HG03135 (cell line): ENCODE data around the gene TRIM3.

Source experiments
- ATAC-seq: cut with Tn5 transposase; IDR thresholded peaks from one replicate; pipeline ENCODE4 v1.9.1; 2021; ENCODE audit warnings: mild to moderate bottlenecking, moderate library complexity; ENCODE audit not compliant: unreplicated experiment

Gene TRIM3

GRCh38 chr11:6442441-6442840, 31.3 kb downstream of the TRIM3 start:
- no peak for ATAC-seq

DNA sequence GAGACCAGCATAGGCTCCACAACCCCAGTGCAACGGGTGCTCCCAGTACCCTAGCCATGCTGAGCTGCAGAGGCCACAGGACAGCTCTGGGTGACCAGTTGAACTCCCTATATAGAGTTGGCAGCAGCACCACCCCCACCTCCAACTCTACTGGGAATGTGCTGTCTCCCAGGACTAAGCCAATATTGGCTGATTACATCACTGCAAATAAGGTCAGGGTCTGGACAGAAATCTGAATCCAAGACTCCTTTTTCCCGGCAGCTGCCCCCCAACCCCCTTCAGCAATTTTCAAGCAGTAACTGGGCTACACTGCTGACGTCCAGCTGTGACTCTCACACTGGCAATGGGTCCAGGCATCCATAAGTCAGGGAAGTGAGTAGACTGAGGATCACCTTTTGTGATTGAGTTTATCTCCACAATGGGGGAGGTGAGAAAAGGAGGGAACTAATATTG, 32.8 kb downstream of the TRIM3 start, which contains the start of gene HPX:
Gene HPX, minus strand, starts transcription at position 82 of the 453 bp plus-strand sequence. Its CDS starts 24 bp downstream, at position 58.
- no peak for ATAC-seq

DNA sequence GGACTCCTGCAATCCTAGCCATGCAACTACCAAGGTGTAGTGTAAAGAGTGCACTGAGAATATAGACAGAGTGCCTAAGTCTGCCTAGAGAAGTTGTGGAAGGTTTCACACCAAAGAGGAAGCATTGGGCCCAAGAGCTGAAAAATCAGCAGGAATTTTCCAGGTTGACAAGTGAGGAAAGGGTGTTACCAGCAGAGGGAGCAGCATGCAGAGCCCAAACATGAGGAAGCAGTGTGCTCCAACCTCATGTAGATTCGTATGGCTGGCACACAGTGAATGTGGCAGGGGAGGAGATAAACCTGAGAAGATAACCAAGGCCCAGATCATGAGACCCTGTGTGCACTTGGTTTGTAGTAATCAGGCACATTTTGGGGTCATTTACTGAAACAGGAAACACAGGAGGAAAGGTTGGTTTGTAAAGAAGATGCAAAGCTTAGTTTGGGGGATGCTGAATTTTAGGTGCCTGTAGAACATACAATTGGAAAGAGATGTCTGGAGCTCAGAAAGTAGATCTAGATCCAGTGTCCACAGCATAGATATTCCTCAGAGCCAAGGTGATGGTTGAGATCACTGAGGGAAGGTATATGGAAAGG, 34.7 kb downstream of the TRIM3 start:
- no peak for ATAC-seq

DNA sequence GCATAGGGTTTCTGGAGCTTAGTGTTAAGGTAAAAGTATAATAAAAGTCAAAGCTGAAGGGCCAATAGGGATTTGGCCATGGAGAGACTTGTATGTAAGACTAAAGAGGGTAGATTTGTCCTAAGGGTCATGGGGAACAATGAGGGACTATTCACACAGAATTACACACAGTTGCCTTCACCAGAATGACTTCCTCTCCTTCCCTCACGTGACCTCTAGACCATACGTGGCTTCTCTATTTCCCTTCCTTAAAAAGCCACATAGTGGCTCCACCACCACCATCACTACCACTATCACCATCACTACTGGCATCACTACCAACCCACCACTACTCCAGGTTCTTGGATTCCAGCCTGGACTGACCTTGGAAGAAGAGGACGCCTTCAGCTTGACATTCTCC, 35.7 kb downstream of the TRIM3 start:
- ATAC-seq: no peak

DNA sequence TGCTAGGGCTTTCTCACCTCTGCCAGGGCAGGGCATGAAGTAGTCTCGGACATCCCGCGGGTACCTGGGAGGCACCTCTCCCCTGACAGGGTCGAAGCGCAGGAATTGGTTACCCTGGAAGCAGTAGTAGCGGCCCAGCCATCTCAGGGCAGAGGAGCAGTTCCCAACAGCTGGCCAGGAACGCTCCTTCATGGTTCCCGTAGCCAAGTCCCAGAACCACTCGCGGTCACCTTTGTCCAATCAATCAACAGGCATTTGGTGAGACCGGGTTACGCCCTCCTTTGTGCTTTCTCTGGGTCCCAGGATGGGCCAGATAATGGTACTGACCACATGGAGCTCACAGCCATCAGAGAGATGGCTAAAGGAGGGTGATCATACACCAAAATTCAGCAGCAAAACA, 36.3 kb downstream of the TRIM3 start:
- no peak for ATAC-seq

DNA sequence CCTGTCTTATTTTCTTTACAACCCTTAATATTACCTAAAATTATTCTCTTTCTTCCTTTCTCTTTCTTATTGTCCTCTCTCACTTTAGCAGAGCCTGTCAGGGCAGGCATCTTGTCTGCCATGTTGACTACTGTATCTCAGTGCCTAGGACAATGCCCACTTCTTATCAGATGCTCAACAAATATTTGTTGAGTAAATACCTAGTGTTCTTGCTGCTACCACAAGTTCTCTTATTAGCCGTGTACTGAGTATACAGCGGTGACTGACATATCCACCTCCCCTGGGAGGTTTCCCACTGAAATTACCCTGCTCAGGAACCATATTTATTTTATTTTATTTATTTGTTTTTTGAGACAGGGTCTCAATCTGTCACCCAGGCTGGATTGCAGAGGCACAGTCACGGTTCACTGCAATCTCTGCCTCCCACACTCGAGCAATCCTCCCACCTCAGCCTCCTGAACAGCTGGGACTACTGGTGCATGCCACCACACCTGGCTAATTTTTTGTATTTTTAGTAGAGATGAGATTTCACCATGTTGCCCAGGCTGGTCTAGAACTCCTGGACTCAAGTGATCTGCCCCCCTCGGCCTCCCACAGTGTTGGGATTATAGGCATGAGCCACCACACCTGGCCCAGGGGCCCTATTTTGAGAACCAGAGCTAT, 39.6 kb downstream of the TRIM3 start:
- no peak for ATAC-seq

- no peak for ATAC-seq
These were observed 41.9 kb downstream of the TRIM3 start for GRCh38 chr11:6431861-6432260.

GRCh38 chr11:6427516-6427915, 46.2 kb downstream of the TRIM3 start:
- ATAC-seq: no peak

GRCh38 chr11:6420677-6421076, 53.1 kb downstream of the TRIM3 start:
- no peak for ATAC-seq

DNA sequence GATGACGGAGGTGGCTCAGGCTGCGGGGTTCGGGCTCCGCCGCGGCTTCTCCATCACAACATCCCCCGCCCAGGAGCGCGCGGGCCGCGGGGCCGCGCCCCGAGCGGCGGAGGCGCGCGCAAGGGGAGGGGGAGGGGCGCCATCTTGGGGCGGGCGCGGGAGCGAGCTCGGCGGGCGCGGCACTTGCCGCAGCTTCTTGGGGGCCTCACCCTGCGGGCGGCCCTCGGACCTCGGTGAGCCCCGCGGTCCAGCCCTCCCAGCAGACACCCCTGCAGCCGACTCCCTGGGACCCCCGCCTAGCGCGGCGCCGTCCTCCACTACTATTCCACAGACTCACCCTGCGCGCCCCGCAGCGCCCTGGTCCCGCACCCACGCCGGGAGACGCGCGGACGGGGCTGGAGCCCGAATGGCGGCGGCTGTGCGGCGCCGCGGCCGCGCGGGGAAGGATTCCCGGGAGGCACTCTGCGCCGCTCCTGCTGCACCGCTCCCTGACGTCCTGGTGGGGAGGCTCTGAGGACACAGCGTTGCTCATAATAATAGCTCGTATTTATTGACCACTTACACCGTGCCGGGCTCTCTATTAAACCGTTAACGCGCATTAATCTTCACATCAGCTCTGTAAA, 54.6 kb downstream of the TRIM3 start, which contains the start of gene APBB1:
Gene APBB1, minus strand, starts transcription at position 86 of the 623 bp plus-strand sequence. CDS start 7,747 bp downstream, outside the sequence.
- peak; percentile 54 for ATAC-seq

DNA sequence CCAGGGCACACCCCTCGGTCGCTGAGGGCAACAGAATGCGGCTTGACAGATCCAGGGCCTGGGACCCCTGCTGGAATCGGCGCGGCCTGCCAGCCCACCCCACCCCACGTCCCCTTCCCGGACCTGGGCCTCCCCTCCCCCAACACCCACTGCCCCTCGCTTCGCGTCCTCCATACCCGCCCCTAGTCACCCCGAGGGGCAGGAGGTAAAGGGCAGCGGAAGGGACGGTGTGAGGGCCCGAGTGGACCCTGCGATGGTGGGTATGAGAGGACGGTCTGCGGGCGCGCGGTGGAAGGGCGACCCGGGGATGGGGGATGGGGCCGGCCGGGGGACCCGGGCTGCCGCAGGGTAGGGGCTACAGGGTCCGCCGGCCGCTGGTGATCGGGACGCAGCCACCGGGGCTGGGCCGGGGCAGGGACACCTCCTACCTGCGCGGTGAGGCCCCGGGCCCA, 55.2 kb downstream of the TRIM3 start:
- ATAC-seq: peak; percentile 17

- no peak for ATAC-seq
These were observed 55.7 kb downstream of the TRIM3 start for GRCh38 chr11:6417907-6418556.

- ATAC-seq: no peak
These were observed 57.9 kb downstream of the TRIM3 start for GRCh38 chr11:6415797-6416196.

GRCh38 chr11:6414874-6415328, 58.8 kb downstream of the TRIM3 start:
- no peak for ATAC-seq

DNA sequence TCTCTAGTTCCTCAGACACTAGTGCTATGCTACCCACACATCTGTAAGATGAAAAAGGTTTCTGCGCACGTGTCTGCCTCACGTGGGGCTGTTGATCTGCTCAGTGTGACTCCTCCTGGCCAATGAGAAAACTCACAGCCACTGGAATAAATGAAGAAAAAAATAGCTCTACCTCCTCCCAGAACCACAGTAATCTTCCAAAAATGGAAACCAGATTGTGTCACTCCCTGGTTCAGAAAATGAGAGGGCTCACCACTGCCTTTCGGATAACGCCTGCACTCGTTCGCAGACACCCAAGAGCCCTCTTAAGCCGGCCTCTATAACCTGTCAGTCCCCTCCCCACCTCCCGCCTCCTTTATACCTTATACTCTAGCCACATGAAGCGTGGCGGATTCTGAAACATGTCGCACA, 59.9 kb downstream of the TRIM3 start:
- no peak for ATAC-seq

DNA sequence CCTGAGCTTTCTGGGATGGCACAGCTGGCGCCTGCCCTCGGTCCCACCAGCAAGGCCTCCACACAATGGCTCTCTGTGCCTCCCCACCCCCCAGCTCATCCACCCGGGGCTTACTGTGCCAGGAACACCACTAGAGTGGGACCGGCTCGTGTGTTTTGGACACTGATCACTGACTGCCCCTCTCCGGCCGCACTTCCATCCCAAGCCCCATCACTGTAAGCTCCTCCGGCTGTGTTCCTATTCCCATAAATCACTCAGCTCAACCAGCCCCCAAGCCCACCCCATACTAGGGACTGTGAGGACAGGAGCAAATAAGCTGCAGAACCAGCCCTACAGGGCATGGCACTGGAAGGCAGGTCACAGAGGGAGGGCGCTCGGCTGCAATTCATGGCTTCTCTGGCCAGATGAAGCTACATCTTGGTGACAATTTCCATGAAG, 62.1 kb downstream of the TRIM3 start:
- ATAC-seq: no peak

GRCh38 chr11:6410695-6411430, 62.9 kb downstream of the TRIM3 start:
- ATAC-seq: no peak

- no peak for ATAC-seq
These were observed 67.4 kb downstream of the TRIM3 start for GRCh38 chr11:6406370-6406769.

DNA sequence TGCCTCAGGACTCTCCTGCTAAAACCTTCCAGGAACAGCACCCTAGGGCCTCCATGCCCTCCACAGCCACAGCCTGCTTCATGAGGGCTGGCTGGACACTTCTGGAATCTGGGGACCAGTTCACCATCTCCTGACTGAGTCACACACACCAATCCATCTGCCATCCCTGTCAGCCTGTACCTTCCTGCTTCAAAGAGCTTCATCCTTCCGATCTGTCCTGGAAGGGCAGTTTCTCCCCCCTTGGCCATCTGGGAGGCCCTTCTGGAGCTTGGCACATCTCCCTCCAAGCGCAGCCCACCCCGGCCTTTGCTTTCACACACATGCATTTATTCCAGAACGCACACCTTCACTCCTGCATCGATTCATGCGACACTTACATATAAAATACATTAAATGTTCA, 67.9 kb downstream of the TRIM3 start:
- no peak for ATAC-seq

DNA sequence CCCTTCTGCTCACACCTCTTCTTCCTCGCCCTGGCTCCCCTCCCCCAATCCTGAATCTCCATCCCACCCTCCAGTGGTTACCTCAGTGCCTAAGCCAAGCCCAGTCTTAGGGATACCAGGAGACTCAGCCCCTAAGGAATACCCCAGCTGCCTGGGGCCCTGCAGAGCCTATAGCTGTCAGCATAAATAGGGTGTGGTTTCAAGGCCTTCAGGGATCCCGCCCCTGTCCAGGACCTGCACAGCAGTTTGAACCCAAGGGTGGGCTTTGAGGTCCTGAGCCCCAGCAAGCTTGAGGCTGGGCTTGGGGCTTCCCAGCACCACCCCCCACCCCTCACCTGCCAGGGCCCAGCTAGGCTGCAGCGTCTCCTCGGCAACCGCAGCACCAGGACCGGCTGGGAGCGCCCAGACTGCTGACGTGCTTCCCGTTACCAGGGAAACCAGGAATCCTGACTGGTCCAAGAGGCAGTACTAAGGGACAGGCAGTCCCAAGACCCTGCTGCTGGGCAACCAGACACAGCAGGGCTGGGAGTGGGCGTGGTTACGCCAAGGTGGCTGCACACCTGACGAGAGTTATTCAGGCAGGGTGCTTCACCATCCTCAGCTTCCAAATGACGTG, 68.6 kb downstream of the TRIM3 start:
- no peak for ATAC-seq
